HG02840 (cell line): ENCODE measurements around the gene POLDIP3.
"Not testable (repeated sequence)": the region's sequence is repeated elsewhere in the genome, so short reads cannot be mapped to it uniquely, and the experiment has no call there.

ENCODE experiments used
- ATAC-seq: cut with Tn5 transposase; IDR thresholded peaks from one replicate; pipeline ENCODE4 v1.9.1; 2021; ENCODE audit warnings: mild to moderate bottlenecking, moderate library complexity, moderate number of reproducible peaks; ENCODE audit not compliant: unreplicated experiment, low FRiP score

POLDIP3 gene

DNA sequence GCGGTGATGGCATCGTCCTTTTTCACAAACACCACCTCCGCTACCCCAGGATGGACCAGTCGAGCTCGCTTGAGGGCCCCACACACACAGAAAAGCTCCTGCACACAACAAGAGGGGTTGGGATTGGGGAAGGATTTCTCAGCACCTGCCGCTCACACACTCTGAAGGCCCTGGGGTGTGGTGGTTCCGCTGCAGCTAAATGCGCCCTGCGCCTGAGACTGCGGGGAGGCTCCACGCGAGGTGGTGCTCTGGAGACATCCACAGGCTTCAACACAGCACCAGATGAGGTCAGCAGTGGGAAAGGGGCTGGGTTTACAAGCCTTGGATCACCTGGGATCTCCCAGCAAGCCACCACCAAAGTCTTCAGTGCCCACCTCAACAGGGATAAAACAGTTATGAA lies 22.7 kb downstream of the POLDIP3 start:
- ATAC-seq = no peak

GRCh38 chr22:42587588-42588175 lies 27.0 kb downstream of the POLDIP3 start:
- no peak for ATAC-seq

DNA sequence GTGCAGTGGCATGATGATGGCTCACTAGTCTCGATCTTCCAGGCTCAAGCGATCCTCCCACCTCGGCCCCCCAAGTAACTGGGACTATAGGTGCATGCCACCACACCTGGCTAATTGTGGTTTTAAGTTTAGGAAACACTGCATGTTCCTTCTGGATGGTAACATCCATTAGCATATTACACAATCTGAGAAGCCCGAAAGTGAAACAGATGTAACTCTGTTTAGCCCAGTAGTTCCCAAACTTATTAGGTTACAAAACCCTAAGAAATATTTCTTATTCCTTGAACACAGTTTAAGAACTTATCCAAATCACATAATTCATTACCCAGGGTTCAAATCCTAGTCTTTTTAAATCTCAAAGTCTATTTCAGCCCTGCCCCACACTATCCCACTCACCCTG lies 28.3 kb downstream of the POLDIP3 start:
- no peak for ATAC-seq

GRCh38 chr22:42585096-42585495 lies 29.6 kb downstream of the POLDIP3 start:
- ATAC-seq = no peak

DNA sequence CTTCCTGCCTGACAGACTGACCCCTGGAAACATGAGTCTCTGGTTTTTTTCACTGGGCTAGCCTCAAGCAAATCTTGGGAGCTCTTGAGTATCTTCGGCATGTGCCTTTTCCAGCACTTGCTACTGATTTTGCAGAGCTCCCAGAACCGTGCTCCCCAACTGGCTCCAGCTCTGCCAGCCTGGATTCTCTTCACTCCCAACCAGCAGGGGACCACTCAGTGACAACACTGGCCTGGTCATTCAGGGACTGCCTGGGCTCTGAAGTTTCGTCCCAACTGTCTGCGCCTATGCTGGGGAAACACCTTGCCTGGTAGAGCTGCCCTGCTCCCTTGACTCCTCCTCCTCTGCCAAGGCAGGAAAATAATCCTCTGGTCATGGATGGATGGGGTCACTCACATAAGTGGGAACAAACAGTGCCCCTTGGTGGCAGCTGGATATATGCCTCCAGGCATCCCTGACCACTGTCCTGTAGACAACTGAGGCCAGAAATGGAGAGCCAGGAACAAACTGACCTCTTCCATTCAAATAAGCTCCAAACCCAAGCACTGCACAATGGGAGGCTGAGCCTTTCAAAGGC lies 30.2 kb downstream of the POLDIP3 start:
- ATAC-seq = no peak

- no peak for ATAC-seq
Observed at GRCh38 chr22:42582987-42583386, 31.7 kb downstream of the POLDIP3 start.

GRCh38 chr22:42581762-42582716 lies 32.6 kb downstream of the POLDIP3 start:
- ATAC-seq = peak; percentile 55

GRCh38 chr22:42581194-42581761 lies 33.4 kb downstream of the POLDIP3 start:
- ATAC-seq = not testable (repeated sequence)

DNA sequence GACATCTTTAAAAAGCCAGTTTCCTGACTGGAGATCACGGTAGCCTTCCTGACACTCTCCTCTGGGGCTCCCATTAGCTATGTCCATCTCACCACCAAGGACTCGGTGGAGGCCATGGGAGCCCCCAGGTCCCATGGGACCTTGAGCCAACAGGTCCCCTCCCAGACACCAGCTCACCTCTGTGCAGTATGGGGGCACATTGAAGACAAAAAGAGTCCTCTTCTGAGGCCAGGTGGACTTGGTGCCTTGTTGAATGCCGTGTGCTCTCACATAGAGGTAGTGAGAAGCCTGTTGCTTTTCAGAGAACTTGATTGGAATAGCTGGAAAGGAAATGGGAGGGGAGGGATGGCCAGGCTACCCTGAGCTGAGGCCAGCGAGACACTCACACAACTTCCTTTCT lies 34.6 kb downstream of the POLDIP3 start:
- not testable (repeated sequence) for ATAC-seq

GRCh38 chr22:42577623-42578240 lies 37.0 kb downstream of the POLDIP3 start:
- ATAC-seq = no peak

DNA sequence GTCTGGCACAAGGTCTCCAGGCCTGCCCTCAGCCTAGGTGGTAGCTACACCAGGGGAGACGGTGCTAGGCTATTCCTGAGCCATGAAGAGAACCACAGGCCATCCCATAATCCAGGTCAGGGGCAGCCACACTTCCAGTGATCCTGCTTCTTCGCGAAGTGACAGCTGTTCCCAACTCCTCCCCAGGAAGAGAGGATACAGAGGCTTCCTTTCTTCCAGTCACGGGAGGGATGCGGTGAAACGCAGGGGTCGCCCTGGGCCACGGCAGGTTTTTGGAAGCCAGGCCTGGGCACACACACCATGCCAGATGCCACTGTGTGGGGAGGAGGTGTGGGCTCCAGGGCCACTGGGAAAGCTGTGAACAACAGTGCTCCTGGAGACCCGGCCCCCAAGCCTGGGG lies 37.5 kb downstream of the POLDIP3 start:
- ATAC-seq = not testable (repeated sequence)

DNA sequence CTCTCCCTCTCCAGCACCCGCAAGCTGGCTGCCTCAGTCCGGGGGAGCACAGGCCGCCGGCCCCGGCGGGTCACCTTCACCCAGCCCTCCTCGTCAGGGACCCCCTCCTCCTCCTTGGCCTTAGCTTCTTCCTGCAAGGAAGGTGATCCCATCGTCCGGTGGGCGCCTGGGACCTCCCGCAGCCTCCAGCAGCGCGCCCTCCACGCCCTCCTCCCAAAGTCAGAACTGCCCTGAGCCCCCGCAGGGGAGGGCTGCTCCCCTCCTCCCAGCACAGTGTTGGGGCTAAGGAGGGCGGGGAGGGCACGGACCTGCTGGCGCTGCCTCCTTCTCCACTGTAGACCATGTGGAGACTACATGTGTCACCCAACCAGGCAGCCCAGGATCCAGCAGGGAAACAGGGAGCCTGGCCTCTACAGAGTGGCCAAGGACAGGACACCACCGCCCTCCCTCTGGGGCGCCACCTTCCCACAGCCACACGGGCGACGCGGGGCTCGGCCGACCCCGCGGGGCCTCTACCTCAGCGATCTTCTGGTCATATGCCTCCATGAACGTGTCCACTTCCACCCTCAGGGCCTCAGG lies 38.6 kb downstream of the POLDIP3 start:
- not testable (repeated sequence) for ATAC-seq

- ATAC-seq = not testable (repeated sequence)
Observed at GRCh38 chr22:42574468-42574867, 40.2 kb downstream of the POLDIP3 start.

- not testable (repeated sequence) for ATAC-seq
Observed at GRCh38 chr22:42574046-42574445, 40.6 kb downstream of the POLDIP3 start.

GRCh38 chr22:42571068-42571467 lies 43.6 kb downstream of the POLDIP3 start:
- not testable (repeated sequence) for ATAC-seq

DNA sequence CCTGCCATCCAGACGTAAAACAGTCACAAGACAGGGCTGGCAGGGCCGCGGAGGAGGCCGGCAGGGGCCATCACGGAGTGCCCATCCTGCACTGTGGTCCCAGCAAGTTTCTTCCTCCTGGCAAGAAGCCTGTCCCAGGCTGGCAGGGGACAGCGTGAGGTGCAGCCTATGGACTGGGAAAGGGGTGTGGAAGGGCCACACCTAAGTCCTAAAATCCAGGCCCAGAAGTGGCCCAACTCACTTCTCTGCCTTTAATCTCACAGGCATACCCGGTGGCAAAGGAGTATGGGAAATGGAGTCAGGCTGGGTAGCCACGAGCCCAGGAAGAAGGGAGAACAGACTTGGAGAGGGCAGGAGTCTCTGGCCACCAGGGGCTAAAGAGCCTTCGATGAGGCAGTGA lies 44.1 kb downstream of the POLDIP3 start:
- ATAC-seq = not testable (repeated sequence)

GRCh38 chr22:42567950-42568349 lies 46.7 kb downstream of the POLDIP3 start:
- not testable (repeated sequence) for ATAC-seq

DNA sequence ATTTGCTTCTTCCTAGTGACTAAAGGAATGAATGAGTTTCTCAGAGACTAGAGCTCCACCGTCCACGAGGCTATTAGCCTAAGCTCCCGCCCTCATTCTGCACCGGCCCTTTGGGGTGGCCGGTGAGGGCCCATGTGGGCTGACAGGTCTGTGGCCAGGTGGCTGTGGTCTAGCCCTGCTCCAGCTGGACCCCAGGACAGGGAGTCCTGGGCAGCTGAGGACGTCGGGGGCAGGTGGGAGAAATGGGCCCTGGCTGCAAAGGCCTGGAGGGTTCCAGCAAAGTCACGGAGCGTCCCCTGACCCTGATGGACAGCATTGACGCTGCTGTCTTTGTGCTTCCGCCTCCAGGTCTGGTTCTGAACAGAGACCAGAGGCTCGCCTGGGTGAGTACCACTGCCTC lies 48.7 kb downstream of the POLDIP3 start:
- no peak for ATAC-seq

DNA sequence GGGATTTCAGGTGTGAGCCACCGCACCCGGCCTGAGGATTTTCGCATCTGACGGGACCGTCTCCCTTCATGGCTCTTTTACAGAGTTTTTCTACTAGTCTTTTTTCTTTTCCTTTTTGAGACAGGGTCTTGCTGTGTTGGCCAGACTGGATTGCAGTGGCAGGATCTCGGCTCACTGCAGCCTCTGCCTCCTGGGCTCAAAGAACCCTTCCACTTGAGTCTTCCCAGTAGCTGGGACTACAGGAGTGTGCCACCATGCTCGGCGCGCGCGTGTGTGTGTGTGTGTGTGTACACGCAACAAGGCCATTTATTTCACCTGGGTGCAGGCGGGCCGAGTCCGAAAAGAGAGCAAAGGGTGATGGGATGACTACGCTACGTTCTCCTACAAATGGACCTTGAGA lies 50.0 kb downstream of the POLDIP3 start:
- ATAC-seq = no peak

GRCh38 chr22:42563943-42564342 lies 50.7 kb downstream of the POLDIP3 start:
- ATAC-seq = not testable (repeated sequence)
